CD14-positive monocyte (primary cell): ENCODE results near the gene FGA. TPM values are rescaled to one million over a fixed set of nuclear protein-coding genes. Genes with fewer than 3 reads are reported as not detected.

Source experiments
- DNase-seq, 3 donors: peaks; one replicate each; pipeline ENCODE4 v3.0.0-alpha.2; 2011 to 2022
- H2AFZ ChIP-seq: 2 replicates; pipeline ENCODE4 v1.6.0; 2012; ENCODE audit warnings: mild to moderate bottlenecking, low read depth, low read length, inconsistent platforms; ENCODE audit not compliant: insufficient read depth, poor library complexity, severe bottlenecking
- H3K27ac ChIP-seq, 2 donors: 1 replicate in 1 of 2; 2 replicates in 1 of 2; pipeline ENCODE4 v1.5.1; 2012 to 2013; ENCODE audit warnings: low read length in 2 of 2, control low read depth in 1 of 2, inconsistent platforms in 1 of 2, low read depth in 1 of 2, mild to moderate bottlenecking in 1 of 2
- H3K27me3 ChIP-seq, 2 donors: one replicate each; pipeline versions ENCODE4 v1.6.0 to v1.6.1; 2011 to 2013; ENCODE audit warnings: low read length in 2 of 2; ENCODE audit not compliant: control insufficient read depth in 2 of 2, insufficient read depth in 2 of 2
- H3K36me3 ChIP-seq, 2 donors: replicated peaks in 1 of 2; 1 replicate in 1 of 2; 2 replicates in 1 of 2; pipeline versions ENCODE4 v1.5.1 to v1.6.1; 2012 to 2013; ENCODE audit warnings: low read length in 2 of 2, control low read depth in 1 of 2, inconsistent platforms in 1 of 2, mild to moderate bottlenecking in 1 of 2; ENCODE audit not compliant: insufficient read depth in 2 of 2, control insufficient read depth in 1 of 2
- H3K4me1 ChIP-seq, 2 donors: 1 replicate in 1 of 2; 2 replicates in 1 of 2; pipeline versions ENCODE4 v1.5.1 to v1.6.1; 2012 to 2013; ENCODE audit warnings: low read length in 2 of 2, control low read depth in 1 of 2, inconsistent platforms in 1 of 2, mild to moderate bottlenecking in 1 of 2, moderate library complexity in 1 of 2; ENCODE audit not compliant: insufficient read depth in 2 of 2, control insufficient read depth in 1 of 2
- H3K4me2 ChIP-seq: replicated peaks from 2 replicates; pipeline ENCODE3; 2012; ENCODE audit warnings: low read length, moderate library complexity, mild to moderate bottlenecking; ENCODE audit not compliant: poor library complexity, severe bottlenecking; ENCODE audit errors: extremely low read depth
- H3K4me3 ChIP-seq, 3 experiments: fragments of 200-600 bp in 1 of 3; sonication (generic) in 1 of 3; replicated peaks in 1 of 3; 1 replicate in 2 of 3; 2 replicates in 1 of 3; pipeline ENCODE4 v1.5.1; 2011 to 2013; ENCODE audit warnings: low read length in 3 of 3, mild to moderate bottlenecking in 3 of 3, control low read depth in 2 of 3, low read depth in 2 of 3, inconsistent platforms in 1 of 3, moderate library complexity in 1 of 3
- H3K79me2 ChIP-seq: 2 replicates; pipeline ENCODE4 v1.6.0; 2012; ENCODE audit warnings: mild to moderate bottlenecking, control low read depth, inconsistent platforms, low read length, moderate library complexity; ENCODE audit not compliant: insufficient read depth
- H3K9ac ChIP-seq: 2 replicates; pipeline ENCODE4 v1.6.0; 2017; ENCODE audit warnings: low read length, mild to moderate bottlenecking; ENCODE audit not compliant: insufficient read depth, poor library complexity, severe bottlenecking
- H3K9me3 ChIP-seq, 2 donors: replicated peaks in 1 of 2; 1 replicate in 1 of 2; 2 replicates in 1 of 2; pipeline versions ENCODE4 v1.5.1 to v1.6.1; 2012 to 2013; ENCODE audit warnings: low read length in 2 of 2, control low read depth in 1 of 2; ENCODE audit not compliant: control insufficient read depth in 1 of 2, insufficient read depth in 1 of 2
- H4K20me1 ChIP-seq: 2 replicates; pipeline ENCODE4 v1.6.0; 2012; ENCODE audit warnings: mild to moderate bottlenecking, low read length, control low read depth, moderate library complexity; ENCODE audit not compliant: insufficient read depth
- H3K27ac Mint-ChIP-seq, 7 donors: one replicate each; pipeline ENCODE4 v1.8.0; 2020; ENCODE audit warnings: mild to moderate bottlenecking in 7 of 7, mixed read lengths in 7 of 7, moderate library complexity in 6 of 7, inconsistent platforms in 2 of 7
- H3K27me3 Mint-ChIP-seq, 3 donors: one replicate each; pipeline ENCODE4 v1.8.0; 2021 to 2022; ENCODE audit warnings: low read depth in 3 of 3, mild to moderate bottlenecking in 3 of 3, mixed read lengths in 3 of 3, moderate library complexity in 3 of 3, inconsistent platforms in 1 of 3
- H3K36me3 Mint-ChIP-seq, 2 donors: one replicate each; pipeline ENCODE4 v1.8.0; 2020; ENCODE audit warnings: mixed read lengths in 2 of 2, inconsistent platforms in 1 of 2, mild to moderate bottlenecking in 1 of 2
- H3K4me1 Mint-ChIP-seq: one replicate; pipeline ENCODE4 v1.8.0; 2020; ENCODE audit warnings: mild to moderate bottlenecking, mixed read lengths
- H3K4me3 Mint-ChIP-seq, 2 donors: one replicate each; pipeline ENCODE4 v1.8.0; 2020; ENCODE audit warnings: mild to moderate bottlenecking in 2 of 2, mixed read lengths in 2 of 2, moderate library complexity in 1 of 2
- H3K9me3 Mint-ChIP-seq, 7 donors: one replicate each; pipeline ENCODE4 v1.8.0; 2020 to 2022; ENCODE audit warnings: mixed read lengths in 7 of 7, mild to moderate bottlenecking in 6 of 7, moderate library complexity in 6 of 7, inconsistent platforms in 2 of 7
- CTCF ChIP-seq: fragments of 200-600 bp; IDR thresholded peaks from one replicate; pipeline ENCODE4 v1.8.0; 2022; ENCODE audit warnings: antibody characterized with exemption, mild to moderate bottlenecking
- WGBS: methylation state at CpG from one replicate; pipeline ENCODE4 v1.1.5; 2013; ENCODE audit warnings: missing lambda C conversion rate; ENCODE audit not compliant: insufficient coverage; 5-methylcytosine and 5-hydroxymethylcytosine counted together
- intact Hi-C, 2 donors: fragments of 100-400 bp; cut with micrococcal nuclease; formaldehyde crosslinking; loops; one replicate each; pipeline versions ENCODE4 v1.15.0 to v1.15.1; 2023
- polyA plus RNA-seq, 3 donors: library from polyadenylated mRNA; depleted of rRNA in 1 of 3; unstranded in 2 of 3; stranded (reverse) in 1 of 3; fragments of 300-500 nt in 2 of 3; fragments of >200 nt in 1 of 3; fragmentation: Illumina TruSeq in 2 of 3; gene quantifications; 1 replicate in 2 of 3; 2 replicates in 1 of 3; pipeline ENCODE4 v1.2.3, GENCODE V29; 2012 to 2021

The FGA gene
- polyA plus RNA-seq, 3 donors: not detected

GRCh38 chr4:154616731-154617130 is 26.2 kb upstream of the FGA start:
- Histone ChIP-seq H3K4me1 (no peaks in the 10 kb centered on the region), H3K4me2 (no peak overlapping the region), H3K27me3 (no peaks in the 10 kb centered on the region), H3K9ac (no peak overlapping the region), H3K4me3 (no peak overlapping the region), H3K36me3 (no peaks in the 10 kb centered on the region), H4K20me1 (no peaks in the 10 kb centered on the region), H3K27ac (no peak overlapping the region), H2AFZ (peak overlapping the region; percentile 43), H3K79me2 (no peaks in the 10 kb centered on the region), H3K9me3 (no peaks in the 10 kb centered on the region)
- Mint-ChIP-seq H3K27me3 (peaks cover 0 to 3% (median 0%) of the 10 kb centered on the region in 3 donors), H3K4me3 (no peak overlapping the region), H3K27ac (no peak overlapping the region), H3K36me3 (no peaks in the 10 kb centered on the region), H3K4me1 (peaks cover 8% of the 10 kb centered on the region), H3K9me3 (no peaks in the 10 kb centered on the region)
- WGBS: no CpG with 5 or more reads among the region's 2 CpGs
- TF ChIP-seq CTCF: no peak
- intact Hi-C loops: no loop called here
- DNase-seq: no peak

GRCh38 chr4:154616287-154616686 is 25.7 kb upstream of the FGA start:
- Mint-ChIP-seq H3K4me3 (no peak overlapping the region), H3K4me1 (peaks cover 8% of the 10 kb centered on the region)

More at GRCh38 chr4:154616287-154616686, 25.7 kb upstream of the FGA start:
- Mint-ChIP-seq H3K36me3 (no peaks in the 10 kb centered on the region), H3K27ac (peak overlapping the region in 1 of 7 donors; percentile 56), H3K9me3 (no peaks in the 10 kb centered on the region), H3K27me3 (peaks cover 0 to 2% (median 0%) of the 10 kb centered on the region in 3 donors)
- DNase-seq: no peak
- no peaks in the 10 kb centered on the region for H3K36me3 ChIP-seq
- no peak overlapping the region for H3K4me2 ChIP-seq
- no peaks in the 10 kb centered on the region for H4K20me1 ChIP-seq
- intact Hi-C loops: no loop called here
- H3K9me3 ChIP-seq: no peaks in the 10 kb centered on the region
- H2AFZ ChIP-seq: peak overlapping the region; percentile 43
- no peaks in the 10 kb centered on the region for H3K4me1 ChIP-seq
- no peak for TF ChIP-seq CTCF
- H3K27me3 ChIP-seq: no peaks in the 10 kb centered on the region
- no peaks in the 10 kb centered on the region for H3K79me2 ChIP-seq
- no peak overlapping the region for H3K27ac ChIP-seq
- H3K9ac ChIP-seq: no peak overlapping the region
- no peak overlapping the region for H3K4me3 ChIP-seq
- 43% methylated on average over 2 of the region's 4 CpGs for WGBS
